Fibroblast of lung (primary cell): ENCODE data around the gene TMEM135. TPM values are rescaled to one million over a fixed set of nuclear protein-coding genes. Genes with fewer than 3 reads are reported as not detected.

Experiments used
- DNase-seq, 2 donors: peaks; one replicate each; pipeline versions ENCODE4 v3.0.0 to v3.0.0-alpha.2; 2010; ENCODE audit warnings: low read depth in 2 of 2
- H2AFZ ChIP-seq: 2 replicates; pipeline ENCODE4 v1.5.1; 2012; ENCODE audit warnings: low read length, control low read depth, inconsistent platforms
- H3K27ac ChIP-seq: 2 replicates; pipeline ENCODE4 v1.5.1; 2011; ENCODE audit warnings: low read length, control low read depth; ENCODE audit not compliant: insufficient read depth
- H3K27me3 ChIP-seq: 2 replicates; pipeline ENCODE4 v1.5.1; 2011; ENCODE audit warnings: mild to moderate bottlenecking, low read length; ENCODE audit not compliant: control insufficient read depth, insufficient read depth
- H3K36me3 ChIP-seq: 2 replicates; pipeline ENCODE4 v1.5.1; 2011; ENCODE audit warnings: low read length; ENCODE audit not compliant: control insufficient read depth, insufficient read depth
- H3K4me1 ChIP-seq: 2 replicates; pipeline ENCODE4 v1.5.1; 2011; ENCODE audit warnings: low read length; ENCODE audit not compliant: control insufficient read depth, insufficient read depth; ENCODE audit errors: extremely low read depth
- H3K4me2 ChIP-seq: 2 replicates; pipeline ENCODE4 v1.5.1; 2011; ENCODE audit warnings: low read length, control low read depth; ENCODE audit not compliant: insufficient read depth; ENCODE audit errors: extremely low read depth
- H3K4me3 ChIP-seq, 4 experiments: fragments of 200-600 bp in 1 of 4; sonication (generic) in 1 of 4; replicated peaks in 1 of 4; 2 replicates each; pipeline ENCODE4 v1.5.1; 2011 to 2016; ENCODE audit warnings: low read length in 4 of 4, low read depth in 3 of 4, mild to moderate bottlenecking in 3 of 4, control low read depth in 2 of 4, inconsistent platforms in 1 of 4, mixed read lengths in 1 of 4; ENCODE audit not compliant: insufficient read depth in 1 of 4; ENCODE audit errors: control extremely low read depth in 1 of 4
- H3K79me2 ChIP-seq: 2 replicates; pipeline ENCODE4 v1.5.1; 2012; ENCODE audit warnings: mild to moderate bottlenecking, low read length, inconsistent platforms; ENCODE audit not compliant: control insufficient read depth, insufficient read depth
- H3K9ac ChIP-seq: 2 replicates; pipeline ENCODE4 v1.5.1; 2011; ENCODE audit warnings: mild to moderate bottlenecking, low read length, control low read depth; ENCODE audit not compliant: insufficient read depth
- H3K9me3 ChIP-seq: 2 replicates; pipeline ENCODE4 v1.5.1; 2012; ENCODE audit warnings: low read depth, low read length; ENCODE audit not compliant: control insufficient read depth, insufficient read depth
- H4K20me1 ChIP-seq: 2 replicates; pipeline ENCODE4 v1.5.1; 2011; ENCODE audit warnings: low read length; ENCODE audit not compliant: control insufficient read depth, insufficient read depth; ENCODE audit errors: extremely low read depth
- CTCF ChIP-seq, 2 donors: IDR thresholded peaks in 1 of 2; conservative IDR thresholded peaks in 1 of 2; 1 replicate in 1 of 2; 2 replicates in 1 of 2; pipeline ENCODE4 v1.5.1; 2011 to 2012; ENCODE audit warnings: low read length in 2 of 2, control low read depth in 1 of 2, inconsistent platforms in 1 of 2, low read depth in 1 of 2, mild to moderate bottlenecking in 1 of 2
- EZH2 ChIP-seq: IDR thresholded peaks from 2 replicates; pipeline ENCODE4 v1.5.1; 2012; ENCODE audit warnings: low read length, control low read depth, mild to moderate bottlenecking; ENCODE audit errors: missing control alignments
- polyA plus RNA-seq, 2 donors: library from polyadenylated mRNA; depleted of rRNA in 1 of 2; stranded (reverse) in 1 of 2; unstranded in 1 of 2; fragments of >200 nt; gene quantifications; 2 replicates each; pipeline ENCODE4 v1.2.1, GENCODE V29; 2011 to 2012; ENCODE audit warnings: missing spikeins in 1 of 2
- total RNA-seq: library from RNA; depleted of rRNA; stranded (reverse); fragments of >200 nt; gene quantifications from 2 replicates; pipeline ENCODE4 v1.2.1, GENCODE V29; 2014

TMEM135 gene
- total and polyA plus RNA-seq, 2 donors (not counting 1 experiment from before 2014, with no cell fraction given): 17.3 to 20.6 TPM

- no peak overlapping the region for H3K4me3 ChIP-seq
- H3K27me3 ChIP-seq: no peaks in the 10 kb centered on the region
- H2AFZ ChIP-seq: no peak overlapping the region
- TF ChIP-seq CTCF (conservative IDR thresholded peaks at IDR 0.05 in 1 of 2, IDR thresholded peaks at IDR 0.05 in 1 of 2; ENCODE audit: low read depth in 1 of 2, low read length in 2 of 2) (no peak), EZH2 (no peak)
- peaks cover 3% of the 10 kb centered on the region for H3K4me1 ChIP-seq
- H3K9me3 ChIP-seq: no peaks in the 10 kb centered on the region
- H3K79me2 ChIP-seq: no peaks in the 10 kb centered on the region
- no peak overlapping the region for H3K4me2 ChIP-seq
- H4K20me1 ChIP-seq: no peaks in the 10 kb centered on the region
- DNase-seq: peak in 1 of 2 donors; percentile 44
- H3K9ac ChIP-seq: no peak overlapping the region
- H3K36me3 ChIP-seq: no peaks in the 10 kb centered on the region
- no peak overlapping the region for H3K27ac ChIP-seq
Observed at GRCh38 chr11:87263264-87263838, 225.6 kb downstream of the TMEM135 start.

DNA sequence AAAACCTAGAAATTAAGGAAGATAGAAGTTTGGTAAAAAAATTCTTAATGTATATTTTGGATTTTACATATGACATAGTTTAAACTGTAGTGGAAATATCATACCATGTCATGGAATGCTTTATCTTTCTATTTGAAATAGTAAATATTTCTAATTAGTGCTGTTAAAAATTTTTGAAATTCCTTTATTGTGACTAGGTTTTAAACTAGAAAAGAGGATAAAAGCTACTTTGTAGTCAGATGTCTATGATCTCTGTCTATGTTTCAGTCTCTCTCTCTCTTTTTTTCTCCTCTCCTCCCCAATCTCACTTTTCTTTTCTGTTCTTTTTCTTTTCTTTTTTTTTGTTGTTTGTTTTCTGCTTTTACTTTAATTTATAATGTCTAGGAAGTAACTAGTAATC is 226.2 kb downstream of the TMEM135 start:
- no peak overlapping the region for H3K4me3 ChIP-seq
- peaks cover 3% of the 10 kb centered on the region for H3K4me1 ChIP-seq
- no peaks in the 10 kb centered on the region for H3K27me3 ChIP-seq
- no peak overlapping the region for H3K27ac ChIP-seq
- no peaks in the 10 kb centered on the region for H3K36me3 ChIP-seq
- no peak overlapping the region for H3K9ac ChIP-seq
- TF ChIP-seq CTCF (conservative IDR thresholded peaks at IDR 0.05 in 1 of 2, IDR thresholded peaks at IDR 0.05 in 1 of 2; ENCODE audit: low read depth in 1 of 2, low read length in 2 of 2) (no peak), EZH2 (no peak)
- DNase-seq: peak in 1 of 2 donors; percentile 34
- no peaks in the 10 kb centered on the region for H3K9me3 ChIP-seq
- no peak overlapping the region for H2AFZ ChIP-seq
- no peaks in the 10 kb centered on the region for H3K79me2 ChIP-seq
- peak overlapping the region; percentile 42 for H3K4me2 ChIP-seq
- no peaks in the 10 kb centered on the region for H4K20me1 ChIP-seq

GRCh38 chr11:87265132-87265531 is 227.4 kb downstream of the TMEM135 start:
- peak; percentile 51 to 62 for DNase-seq
- no peak overlapping the region for H3K27ac ChIP-seq

More at GRCh38 chr11:87265132-87265531, 227.4 kb downstream of the TMEM135 start:
- Histone ChIP-seq H3K27me3 (no peaks in the 10 kb centered on the region), H3K4me1 (peaks cover 3% of the 10 kb centered on the region), H3K79me2 (no peaks in the 10 kb centered on the region), H3K4me3 (no peak overlapping the region), H3K4me2 (peak overlapping the region; percentile 51), H2AFZ (no peak overlapping the region), H3K36me3 (no peaks in the 10 kb centered on the region), H3K9me3 (no peaks in the 10 kb centered on the region), H4K20me1 (no peaks in the 10 kb centered on the region), H3K9ac (no peak overlapping the region)
- no peak for TF ChIP-seq CTCF (conservative IDR thresholded peaks at IDR 0.05 in 1 of 2, IDR thresholded peaks at IDR 0.05 in 1 of 2; ENCODE audit: low read depth in 1 of 2, low read length in 2 of 2)
- no peak for TF ChIP-seq EZH2
